ENCODE measurements around the gene TTC3. TPM values are rescaled to one million over a fixed set of nuclear protein-coding genes. Genes with fewer than 3 reads are reported as not detected.

The TTC3 gene
- total and polyA plus RNA-seq, 10 of the 15 experiments (the other 5 are each of a cell fraction or from before 2014, with no cell fraction given), result 23.1 to 94.9 (median 72.7) TPM

GRCh38 chr21:37220981-37221664 is 148.1 kb downstream of the TTC3 start (continued):
- TF ChIP-seq EGR1 (IDR thresholded peaks at IDR 0.05; ENCODE audit: borderline replicate concordance in 1 of 2, low read depth in 2 of 2, low read length in 2 of 2) (peak; percentile 31 to 81), LARP7 (IDR thresholded peaks at IDR 0.05) (peak; percentile 72), SREBF1 (IDR thresholded peaks at IDR 0.05; ENCODE audit: low read length) (no peak), TCF3 (IDR thresholded peaks at IDR 0.05; ENCODE audit: borderline replicate concordance, insufficient read depth, low read depth, low read length) (no peak; the same call in 1 of the 2 replicates), E4F1 (IDR thresholded peaks at IDR 0.05; ENCODE audit: borderline replicate concordance, partially characterized antibody) (peak; percentile 72), TAF1 (IDR thresholded peaks at IDR 0.05; ENCODE audit: borderline replicate concordance, low read depth, low read length) (peak; percentile 63; the same call in 1 of the 2 replicates), STAT3 (IDR thresholded peaks at IDR 0.05; ENCODE audit: low read depth, low read length) (no peak), STAT1 (conservative IDR thresholded peaks at IDR 0.05) (no peak), MEF2B (IDR thresholded peaks at IDR 0.05; ENCODE audit: partially characterized antibody, poor library complexity, severe bottlenecking) (peak; percentile 59), MEF2A (IDR thresholded peaks at IDR 0.05; ENCODE audit: insufficient read depth, low read depth, low read length) (no peak), ZSCAN29 (IDR thresholded peaks at IDR 0.05) (no peak), RB1 (IDR thresholded peaks at IDR 0.05; ENCODE audit: borderline replicate concordance) (peak; percentile 74; the same call in 1 of the 2 replicates), PAX8 (IDR thresholded peaks at IDR 0.05) (no peak), FOS (IDR thresholded peaks at IDR 0.05; ENCODE audit: borderline replicate concordance, extremely low read depth, insufficient read length) (no peak), ETV6 (conservative IDR thresholded peaks at IDR 0.05 in 1 of 2, IDR thresholded peaks at IDR 0.05 in 1 of 2; ENCODE audit: borderline replicate concordance in 1 of 2, low read depth in 1 of 2) (peak; percentile 83 to 100; a peak in 3 of 4 replicates), SP1 (IDR thresholded peaks at IDR 0.05; ENCODE audit: low read depth, low read length) (peak; percentile 67), RUNX3 (IDR thresholded peaks at IDR 0.05; ENCODE audit: low read length) (no peak; the same call in 1 of the 2 replicates), ZBED1 (IDR thresholded peaks at IDR 0.05; ENCODE audit: borderline replicate concordance) (peak; percentile 61; the same call in 1 of the 2 replicates), CHD2 (IDR thresholded peaks at IDR 0.05; ENCODE audit: borderline replicate concordance, low read depth, low read length) (peak; percentile 70; the same call in 1 of the 2 replicates), TCF12 (IDR thresholded peaks at IDR 0.05; ENCODE audit: low read depth, low read length) (peak; percentile 43; the same call in 1 of the 2 replicates), GABPA (IDR thresholded peaks at IDR 0.05; ENCODE audit: low read depth) (peak; percentile 77)
- TF ChIP-seq, protein P1, sequence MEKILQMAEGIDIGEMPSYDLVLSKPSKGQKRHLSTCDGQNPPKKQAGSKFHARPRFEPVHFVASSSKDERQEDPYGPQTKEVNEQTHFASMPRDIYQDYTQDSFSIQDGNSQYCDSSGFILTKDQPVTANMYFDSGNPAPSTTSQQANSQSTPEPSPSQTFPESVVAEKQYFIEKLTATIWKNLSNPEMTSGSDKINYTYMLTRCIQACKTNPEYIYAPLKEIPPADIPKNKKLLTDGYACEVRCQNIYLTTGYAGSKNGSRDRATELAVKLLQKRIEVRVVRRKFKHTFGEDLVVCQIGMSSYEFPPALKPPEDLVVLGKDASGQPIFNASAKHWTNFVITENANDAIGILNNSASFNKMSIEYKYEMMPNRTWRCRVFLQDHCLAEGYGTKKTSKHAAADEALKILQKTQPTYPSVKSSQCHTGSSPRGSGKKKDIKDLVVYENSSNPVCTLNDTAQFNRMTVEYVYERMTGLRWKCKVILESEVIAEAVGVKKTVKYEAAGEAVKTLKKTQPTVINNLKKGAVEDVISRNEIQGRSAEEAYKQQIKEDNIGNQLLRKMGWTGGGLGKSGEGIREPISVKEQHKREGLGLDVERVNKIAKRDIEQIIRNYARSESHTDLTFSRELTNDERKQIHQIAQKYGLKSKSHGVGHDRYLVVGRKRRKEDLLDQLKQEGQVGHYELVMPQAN (conservative IDR thresholded peaks at IDR 0.05), result peak; percentile 32; the same call in 1 of the 2 replicates
- TF ChIP-seq, protein P2, sequence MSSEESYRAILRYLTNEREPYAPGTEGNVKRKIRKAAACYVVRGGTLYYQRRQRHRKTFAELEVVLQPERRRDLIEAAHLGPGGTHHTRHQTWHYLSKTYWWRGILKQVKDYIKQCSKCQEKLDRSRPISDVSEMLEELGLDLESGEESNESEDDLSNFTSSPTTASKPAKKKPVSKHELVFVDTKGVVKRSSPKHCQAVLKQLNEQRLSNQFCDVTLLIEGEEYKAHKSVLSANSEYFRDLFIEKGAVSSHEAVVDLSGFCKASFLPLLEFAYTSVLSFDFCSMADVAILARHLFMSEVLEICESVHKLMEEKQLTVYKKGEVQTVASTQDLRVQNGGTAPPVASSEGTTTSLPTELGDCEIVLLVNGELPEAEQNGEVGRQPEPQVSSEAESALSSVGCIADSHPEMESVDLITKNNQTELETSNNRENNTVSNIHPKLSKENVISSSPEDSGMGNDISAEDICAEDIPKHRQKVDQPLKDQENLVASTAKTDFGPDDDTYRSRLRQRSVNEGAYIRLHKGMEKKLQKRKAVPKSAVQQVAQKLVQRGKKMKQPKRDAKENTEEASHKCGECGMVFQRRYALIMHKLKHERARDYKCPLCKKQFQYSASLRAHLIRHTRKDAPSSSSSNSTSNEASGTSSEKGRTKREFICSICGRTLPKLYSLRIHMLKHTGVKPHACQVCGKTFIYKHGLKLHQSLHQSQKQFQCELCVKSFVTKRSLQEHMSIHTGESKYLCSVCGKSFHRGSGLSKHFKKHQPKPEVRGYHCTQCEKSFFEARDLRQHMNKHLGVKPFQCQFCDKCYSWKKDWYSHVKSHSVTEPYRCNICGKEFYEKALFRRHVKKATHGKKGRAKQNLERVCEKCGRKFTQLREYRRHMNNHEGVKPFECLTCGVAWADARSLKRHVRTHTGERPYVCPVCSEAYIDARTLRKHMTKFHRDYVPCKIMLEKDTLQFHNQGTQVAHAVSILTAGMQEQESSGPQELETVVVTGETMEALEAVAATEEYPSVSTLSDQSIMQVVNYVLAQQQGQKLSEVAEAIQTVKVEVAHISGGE (CRISPR knock-in tag; IDR thresholded peaks at IDR 0.05), result peak; percentile 73

Data from GM12878 (cell line).